ENCODE data around the gene C10orf67. TPM values are rescaled to one million over a fixed set of nuclear protein-coding genes. Genes with fewer than 3 reads are reported as not detected.

The C10orf67 gene
- total RNA-seq, 1 experiment from 2014 or later, result not detected

GRCh38 chr10:23258516-23258915, 86.1 kb downstream of the C10orf67 start:
- no peak overlapping the region for H2BK20ac ChIP-seq (ENCODE audit: low read depth, low read length, poor library complexity, severe bottlenecking)
- H3K56ac ChIP-seq (ENCODE audit: insufficient read length, low read depth, low read length), result no peak overlapping the region
- H3K9me3 Mint-ChIP-seq, result no peaks in the 10 kb centered on the region
- TF ChIP-seq CTCF (conservative IDR thresholded peaks at IDR 0.05), result no peak
- H2BK5ac ChIP-seq (ENCODE audit: insufficient read length, low read length), result no peak overlapping the region
- no peak overlapping the region for H3K4me3 Mint-ChIP-seq
- no peak overlapping the region for H3K4ac ChIP-seq (ENCODE audit: low read depth, low read length)
- peaks cover 16% of the 10 kb centered on the region for H3K27me3 Mint-ChIP-seq (ENCODE audit: low read depth)
- no peaks in the 10 kb centered on the region for H3K23me2 ChIP-seq (ENCODE audit: insufficient read length, low read depth, low read length, poor library complexity, severe bottlenecking)
- H4K20me1 ChIP-seq (ENCODE audit: control insufficient read depth, insufficient read depth, insufficient read length), result no peaks in the 10 kb centered on the region
- H3K9me3 ChIP-seq (ENCODE audit: control insufficient read depth, low read depth, low read length), result no peaks in the 10 kb centered on the region
- H2AK5ac ChIP-seq (ENCODE audit: insufficient read length, low read length), result no peak overlapping the region
- H3K79me2 ChIP-seq (ENCODE audit: insufficient read depth, low read length), result no peaks in the 10 kb centered on the region
- no peak overlapping the region for H3K18ac ChIP-seq (ENCODE audit: insufficient read length, low read depth, low read length)
- H3K9ac ChIP-seq (ENCODE audit: extremely low read depth, insufficient read length, low read length), result no peak overlapping the region
- no peaks in the 10 kb centered on the region for H3K79me1 ChIP-seq (ENCODE audit: insufficient read depth, low read depth, low read length, poor library complexity, severe bottlenecking)
- no peak overlapping the region for H3K27ac ChIP-seq (ENCODE audit: insufficient read length, low read depth, low read length)
- no peaks in the 10 kb centered on the region for H3K4me1 ChIP-seq (ENCODE audit: insufficient read depth, low read length)
- H2BK15ac ChIP-seq (ENCODE audit: low read depth, low read length), result no peak overlapping the region
- no peak overlapping the region for H3K14ac ChIP-seq (ENCODE audit: insufficient read depth, low read length)
- H3K4me1 Mint-ChIP-seq, result no peaks in the 10 kb centered on the region
- H2AFZ ChIP-seq (ENCODE audit: low read length), result no peak overlapping the region
- no peak overlapping the region for H3T11ph ChIP-seq (ENCODE audit: low read length)
- H3K27ac Mint-ChIP-seq, result no peak overlapping the region
- H4K8ac ChIP-seq (replicated peaks; ENCODE audit: insufficient read length, low read depth, low read length), result no peak overlapping the region
- no peak overlapping the region for H2BK12ac ChIP-seq (ENCODE audit: insufficient read length, low read depth, low read length)
- H3K23ac ChIP-seq (ENCODE audit: insufficient read length, low read depth, low read length), result no peak overlapping the region
- DNase-seq, result no peak
- no peak overlapping the region for H4K91ac ChIP-seq (ENCODE audit: insufficient read length, low read depth, low read length)
- no peaks in the 10 kb centered on the region; a peak in 1 of 7 replicates for H3K36me3 Mint-ChIP-seq (ENCODE audit: insufficient read depth in 1 of 3, low read depth in 3 of 3)
- no peak overlapping the region for H4K5ac ChIP-seq (ENCODE audit: insufficient read length, low read depth, low read length)
- H3K27me3 ChIP-seq (ENCODE audit: insufficient read depth, low read length), result no peaks in the 10 kb centered on the region
- H3K4me2 ChIP-seq (ENCODE audit: insufficient read depth, insufficient read length, low read length), result no peak overlapping the region
- no peak overlapping the region for H2BK120ac ChIP-seq (ENCODE audit: low read depth, low read length, poor library complexity, severe bottlenecking)
- no CpG with 5 or more reads among the region's 2 CpGs for WGBS (ENCODE audit: extremely low coverage, insufficient read length, low lambda C conversion rate)

Measured in H9 (cell line).